Measurements from ENCODE around the gene C10orf90. TPM values are rescaled to one million over a fixed set of nuclear protein-coding genes. Genes with fewer than 3 reads are reported as not detected.

Gene C10orf90
- total and polyA plus RNA-seq, 2 experiments from 2014 or later = 0.20 TPM; not detected in 1

DNA sequence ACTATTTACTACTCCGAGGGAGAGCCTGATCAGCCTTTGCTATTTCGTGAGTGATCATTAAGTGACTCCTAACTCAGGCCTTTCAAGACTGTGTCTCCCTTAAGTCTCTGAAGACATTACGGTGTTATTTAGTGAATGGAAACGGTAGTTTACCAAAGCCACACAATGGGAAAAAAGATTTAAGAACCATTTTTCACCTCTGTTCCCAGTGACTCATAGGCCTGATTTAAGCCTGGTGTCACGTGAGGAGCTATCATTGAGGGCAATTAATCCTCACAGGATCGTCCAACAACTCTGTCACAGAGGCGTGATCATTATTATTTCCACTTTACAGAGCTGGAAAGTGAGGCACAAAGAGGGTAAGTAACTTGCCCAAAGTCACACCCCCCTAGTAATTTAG is 20.3 kb downstream of the C10orf90 start:
- 85% methylated on average over 7 of the region's 7 CpGs for WGBS (ENCODE audit: low lambda C conversion rate, missing lambda C conversion rate)

DNA sequence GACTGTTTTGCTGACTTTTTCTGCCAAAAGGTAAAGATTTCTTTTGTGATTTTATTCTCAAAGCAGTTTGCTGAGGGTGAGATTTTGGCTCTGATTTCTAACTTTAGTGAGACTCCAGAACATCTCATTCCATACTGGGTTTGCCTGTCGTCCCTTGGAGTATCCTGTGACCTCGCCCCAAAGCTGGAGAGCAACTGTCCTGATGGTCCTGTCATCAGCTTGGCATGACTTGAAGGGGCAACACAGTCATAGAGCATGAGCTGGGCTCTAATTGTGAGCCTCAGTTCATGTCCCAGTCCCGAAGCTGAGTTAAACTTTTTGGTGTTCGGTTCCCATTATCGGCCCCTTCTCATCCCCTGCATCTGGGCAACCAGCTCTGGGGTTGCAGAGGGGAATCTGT is 23.4 kb downstream of the C10orf90 start:
- Histone ChIP-seq H3K9me2 (replicated peaks; ENCODE audit: insufficient read depth) (no peaks in the 10 kb centered on the region), H3K4me1 (ENCODE audit: insufficient read depth) (no peaks in the 10 kb centered on the region), H3K79me2 (no peaks in the 10 kb centered on the region), H3K27ac (no peak overlapping the region), H2AFZ (no peak overlapping the region), H4K20me1 (ENCODE audit: insufficient read depth, poor library complexity, severe bottlenecking) (no peaks in the 10 kb centered on the region), H3K4me3 (no peak overlapping the region), H3K4me2 (no peak overlapping the region), H3K27me3 (no peaks in the 10 kb centered on the region), H3K36me3 (replicated peaks; ENCODE audit: insufficient read depth, low read depth) (no peaks in the 10 kb centered on the region), H3K9me3 (ENCODE audit: low read depth) (no peaks in the 10 kb centered on the region)
- no peak for DNase-seq (ENCODE audit: low spot score)
- 93% methylated on average over 5 of the region's 5 CpGs for WGBS (ENCODE audit: low lambda C conversion rate, missing lambda C conversion rate)
- TF ChIP-seq, protein P1, sequence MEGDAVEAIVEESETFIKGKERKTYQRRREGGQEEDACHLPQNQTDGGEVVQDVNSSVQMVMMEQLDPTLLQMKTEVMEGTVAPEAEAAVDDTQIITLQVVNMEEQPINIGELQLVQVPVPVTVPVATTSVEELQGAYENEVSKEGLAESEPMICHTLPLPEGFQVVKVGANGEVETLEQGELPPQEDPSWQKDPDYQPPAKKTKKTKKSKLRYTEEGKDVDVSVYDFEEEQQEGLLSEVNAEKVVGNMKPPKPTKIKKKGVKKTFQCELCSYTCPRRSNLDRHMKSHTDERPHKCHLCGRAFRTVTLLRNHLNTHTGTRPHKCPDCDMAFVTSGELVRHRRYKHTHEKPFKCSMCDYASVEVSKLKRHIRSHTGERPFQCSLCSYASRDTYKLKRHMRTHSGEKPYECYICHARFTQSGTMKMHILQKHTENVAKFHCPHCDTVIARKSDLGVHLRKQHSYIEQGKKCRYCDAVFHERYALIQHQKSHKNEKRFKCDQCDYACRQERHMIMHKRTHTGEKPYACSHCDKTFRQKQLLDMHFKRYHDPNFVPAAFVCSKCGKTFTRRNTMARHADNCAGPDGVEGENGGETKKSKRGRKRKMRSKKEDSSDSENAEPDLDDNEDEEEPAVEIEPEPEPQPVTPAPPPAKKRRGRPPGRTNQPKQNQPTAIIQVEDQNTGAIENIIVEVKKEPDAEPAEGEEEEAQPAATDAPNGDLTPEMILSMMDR (IDR thresholded peaks at IDR 0.05; ENCODE audit: poor library complexity) = no peak
- no peak for TF ChIP-seq EZH2 (IDR thresholded peaks at IDR 0.05; ENCODE audit: borderline replicate concordance)
- TF ChIP-seq EZH2phosphoT487 (IDR thresholded peaks at IDR 0.05; ENCODE audit: low read depth, severe bottlenecking, unreplicated experiment) = no peak

More for the DNA sequence above, 20.3 kb downstream of the C10orf90 start:
- Histone ChIP-seq H3K36me3 (replicated peaks; ENCODE audit: insufficient read depth, low read depth) (no peaks in the 10 kb centered on the region), H4K20me1 (ENCODE audit: insufficient read depth, poor library complexity, severe bottlenecking) (no peaks in the 10 kb centered on the region), H3K79me2 (no peaks in the 10 kb centered on the region), H2AFZ (no peak overlapping the region), H3K4me1 (ENCODE audit: insufficient read depth) (no peaks in the 10 kb centered on the region), H3K27me3 (no peaks in the 10 kb centered on the region), H3K9me2 (replicated peaks; ENCODE audit: insufficient read depth) (no peaks in the 10 kb centered on the region), H3K9me3 (ENCODE audit: low read depth) (no peaks in the 10 kb centered on the region), H3K4me2 (no peak overlapping the region), H3K4me3 (no peak overlapping the region), H3K27ac (no peak overlapping the region)
- DNase-seq (ENCODE audit: low spot score) = no peak
- TF ChIP-seq EZH2phosphoT487 (IDR thresholded peaks at IDR 0.05; ENCODE audit: low read depth, severe bottlenecking, unreplicated experiment) (no peak), EZH2 (IDR thresholded peaks at IDR 0.05; ENCODE audit: borderline replicate concordance) (no peak)
- TF ChIP-seq, protein P1 (IDR thresholded peaks at IDR 0.05; ENCODE audit: poor library complexity) = no peak

DNA sequence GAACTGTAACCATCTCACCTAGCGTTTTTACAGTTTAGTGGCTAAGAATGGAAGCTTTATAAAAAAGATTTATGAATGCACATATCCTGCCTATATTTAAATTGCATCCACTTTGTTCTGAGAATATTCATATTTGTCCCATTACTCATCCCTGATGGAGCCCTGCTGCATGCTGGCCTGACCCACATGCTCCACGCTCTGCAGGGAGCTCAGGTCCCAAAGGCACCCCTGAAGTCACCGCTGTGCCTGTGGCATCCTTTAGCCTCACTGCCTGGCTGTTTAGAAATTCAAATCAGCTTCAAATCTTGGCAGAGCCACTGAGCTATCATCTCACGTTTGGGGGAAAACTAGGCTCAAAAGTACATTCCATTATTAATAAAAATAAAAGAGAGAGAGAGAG is 24.4 kb downstream of the C10orf90 start:
- Histone ChIP-seq H4K20me1 (ENCODE audit: insufficient read depth, poor library complexity, severe bottlenecking) (no peaks in the 10 kb centered on the region), H3K4me1 (ENCODE audit: insufficient read depth) (no peaks in the 10 kb centered on the region), H3K27me3 (no peaks in the 10 kb centered on the region), H3K9me3 (ENCODE audit: low read depth) (no peaks in the 10 kb centered on the region), H3K4me3 (no peak overlapping the region), H3K9me2 (replicated peaks; ENCODE audit: insufficient read depth) (no peaks in the 10 kb centered on the region), H3K27ac (no peak overlapping the region), H3K79me2 (no peaks in the 10 kb centered on the region), H2AFZ (no peak overlapping the region), H3K36me3 (replicated peaks; ENCODE audit: insufficient read depth, low read depth) (no peaks in the 10 kb centered on the region), H3K4me2 (no peak overlapping the region)
- DNase-seq (ENCODE audit: low spot score) = no peak
- WGBS (ENCODE audit: low lambda C conversion rate, missing lambda C conversion rate) = 68% methylated on average over 4 of the region's 4 CpGs
- TF ChIP-seq, protein P1 (IDR thresholded peaks at IDR 0.05; ENCODE audit: poor library complexity) = no peak
- no peak for TF ChIP-seq EZH2 (IDR thresholded peaks at IDR 0.05; ENCODE audit: borderline replicate concordance)
- no peak for TF ChIP-seq EZH2phosphoT487 (IDR thresholded peaks at IDR 0.05; ENCODE audit: low read depth, severe bottlenecking, unreplicated experiment)

DNA sequence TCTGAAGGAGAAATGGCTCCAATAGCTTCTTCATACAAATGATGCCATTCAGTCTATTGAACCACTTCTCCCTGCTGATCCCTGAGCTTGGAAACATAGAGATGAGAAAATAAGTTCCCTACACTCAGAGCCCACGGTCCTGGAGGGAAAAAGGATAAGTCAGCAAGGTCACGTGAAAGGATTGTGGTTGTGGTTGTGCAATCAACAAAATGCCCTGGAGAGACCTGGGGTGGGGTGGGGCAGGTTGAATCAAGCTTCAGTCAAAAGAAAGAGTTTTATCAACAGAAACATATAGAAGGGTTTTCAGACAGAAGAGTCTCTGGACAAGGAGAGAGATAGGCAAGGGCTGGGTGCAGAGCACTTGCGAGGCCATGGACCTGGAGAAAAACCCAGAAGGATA is 30.1 kb downstream of the C10orf90 start:
- Histone ChIP-seq H3K4me3 (no peak overlapping the region), H3K4me1 (ENCODE audit: insufficient read depth) (no peaks in the 10 kb centered on the region), H3K9me3 (ENCODE audit: low read depth) (no peaks in the 10 kb centered on the region), H3K36me3 (replicated peaks; ENCODE audit: insufficient read depth, low read depth) (no peaks in the 10 kb centered on the region), H3K79me2 (no peaks in the 10 kb centered on the region), H3K9me2 (replicated peaks; ENCODE audit: insufficient read depth) (no peaks in the 10 kb centered on the region), H3K4me2 (no peak overlapping the region), H3K27ac (no peak overlapping the region), H3K27me3 (no peaks in the 10 kb centered on the region), H2AFZ (no peak overlapping the region), H4K20me1 (ENCODE audit: insufficient read depth, poor library complexity, severe bottlenecking) (no peaks in the 10 kb centered on the region)
- WGBS (ENCODE audit: low lambda C conversion rate, missing lambda C conversion rate) = 81% methylated on average over 3 of the region's 3 CpGs
- peak; percentile 11 for DNase-seq (ENCODE audit: low spot score)
- TF ChIP-seq EZH2 (IDR thresholded peaks at IDR 0.05; ENCODE audit: borderline replicate concordance) (no peak), EZH2phosphoT487 (IDR thresholded peaks at IDR 0.05; ENCODE audit: low read depth, severe bottlenecking, unreplicated experiment) (no peak)
- TF ChIP-seq, protein P1 (IDR thresholded peaks at IDR 0.05; ENCODE audit: poor library complexity) = no peak

Measured in hepatocyte (in vitro differentiated cells).